NCI-H1048 (cell line): ENCODE results near the gene TSHR.
"Not testable (repeated sequence)": the region's sequence is repeated elsewhere in the genome, so short reads cannot be mapped to it uniquely, and the experiment has no call there.

Experiments
- DNase-seq: peaks from one replicate; lab custom pipeline; 2025; lab: John Stamatoyannopoulos, UW

The TSHR gene

DNA sequence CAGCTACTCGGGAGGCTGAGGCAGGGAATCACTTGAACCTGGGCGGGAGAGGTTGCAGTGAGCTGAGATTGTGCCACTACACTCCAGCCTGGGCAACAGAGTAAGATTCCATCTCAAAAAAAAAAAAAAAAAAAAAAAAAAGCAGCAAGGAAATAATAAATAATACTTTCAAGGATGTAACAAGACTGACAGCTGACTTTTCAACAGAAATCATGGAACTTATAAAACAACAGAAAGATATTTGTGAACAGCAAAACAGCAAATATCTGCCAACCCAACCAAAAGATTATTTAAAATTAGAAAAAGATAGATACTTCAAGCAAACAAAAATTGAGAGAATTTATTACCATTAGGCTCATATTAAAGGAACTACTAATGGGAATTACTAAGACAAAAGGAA is 115.1 kb downstream of the TSHR start:
- DNase-seq = no peak

DNA sequence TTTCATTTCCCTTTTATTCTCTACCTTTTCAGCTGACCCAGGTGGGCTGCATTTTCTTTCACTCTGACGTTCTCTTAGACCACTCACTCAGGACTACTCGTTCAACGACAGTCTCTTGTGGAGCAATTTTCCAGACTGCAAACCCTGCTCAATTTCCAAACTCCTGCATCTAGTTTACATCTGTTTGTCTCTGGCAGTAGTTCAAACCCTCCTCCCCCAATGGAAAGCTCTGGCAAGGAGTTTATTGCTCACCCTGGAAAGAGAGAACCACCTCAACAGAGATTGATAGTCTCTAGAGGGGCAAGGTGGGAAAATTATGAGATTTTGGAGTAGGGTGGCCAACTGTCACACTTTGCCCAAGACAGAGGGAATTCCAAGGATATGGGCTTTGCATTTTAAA is 130.2 kb downstream of the TSHR start:
- DNase-seq = no peak

DNA sequence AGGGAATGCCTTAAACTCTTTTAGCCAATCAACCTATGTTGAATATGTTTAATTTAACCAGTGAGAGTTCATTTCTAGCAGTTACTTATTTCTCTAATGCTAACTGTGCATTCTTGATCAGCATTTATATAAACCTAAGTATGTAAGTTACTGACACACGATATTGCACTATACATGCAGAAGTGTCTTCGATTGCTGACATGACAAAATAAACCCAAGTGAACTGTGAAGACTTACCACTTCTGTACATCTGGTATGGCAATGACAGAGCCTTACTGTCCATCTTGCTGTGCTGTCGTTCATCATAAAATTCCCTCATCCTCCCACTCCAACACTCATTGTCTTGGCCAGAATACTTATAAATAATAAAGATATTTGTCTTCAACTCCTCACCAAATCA is 131.8 kb downstream of the TSHR start:
- DNase-seq = no peak

DNA sequence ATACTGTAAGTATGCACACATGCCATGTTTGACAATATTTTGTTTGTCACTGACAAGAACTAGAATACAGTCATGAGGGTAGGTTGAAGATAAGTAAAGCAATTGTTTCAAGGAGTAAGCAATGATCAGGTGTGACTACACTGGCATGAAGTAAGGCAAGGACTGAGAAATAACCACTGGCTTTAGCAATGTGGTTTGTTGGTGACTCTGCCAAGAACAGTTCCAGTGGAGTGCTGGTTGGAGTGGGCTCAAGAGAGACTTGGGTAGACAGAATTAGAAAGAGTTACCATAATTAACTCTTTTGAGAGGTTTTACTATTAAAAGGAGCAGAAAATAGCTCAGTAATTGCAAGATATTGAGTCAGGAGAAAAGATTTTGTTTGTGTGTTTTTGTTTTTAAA is 135.7 kb downstream of the TSHR start:
- no peak for DNase-seq

DNA sequence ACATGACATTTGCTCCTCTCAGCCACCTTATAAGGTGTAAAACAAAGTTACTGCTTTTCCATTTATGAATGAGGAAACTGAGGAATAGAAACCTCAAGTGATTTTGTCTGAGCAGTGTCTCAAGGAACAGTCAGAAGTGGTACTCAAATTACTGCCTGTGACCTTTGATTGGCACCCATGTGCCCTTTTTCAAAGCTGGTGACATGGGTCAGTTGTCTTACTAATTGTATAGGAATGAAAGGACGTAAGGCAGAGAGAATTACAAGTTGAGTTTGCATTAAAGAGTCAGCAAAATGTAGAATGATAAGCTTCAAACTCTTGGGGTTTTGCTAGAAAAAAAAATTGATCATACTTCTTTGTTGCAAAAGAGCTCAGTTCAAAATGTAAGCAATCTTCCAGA is 136.2 kb downstream of the TSHR start:
- DNase-seq = no peak

DNA sequence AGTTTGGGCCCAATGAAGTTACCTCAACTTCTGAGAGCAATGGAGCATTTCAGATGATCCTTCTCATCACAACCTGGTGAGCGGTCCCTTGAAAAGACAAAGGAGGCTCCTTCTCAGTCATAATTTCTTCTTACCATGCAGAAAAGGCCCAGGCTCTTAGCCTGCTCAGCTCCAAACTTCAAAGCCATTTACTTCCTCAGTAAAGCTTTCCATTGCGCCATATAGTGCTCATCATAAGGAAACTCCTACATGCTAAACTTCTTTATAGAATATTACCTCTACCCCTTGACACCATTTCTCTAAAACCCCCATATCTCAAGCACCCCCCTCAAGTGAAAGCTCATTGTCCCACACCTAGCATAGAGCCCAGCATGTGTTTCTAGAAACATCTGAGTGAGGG is 138.2 kb downstream of the TSHR start:
- no peak for DNase-seq

DNA sequence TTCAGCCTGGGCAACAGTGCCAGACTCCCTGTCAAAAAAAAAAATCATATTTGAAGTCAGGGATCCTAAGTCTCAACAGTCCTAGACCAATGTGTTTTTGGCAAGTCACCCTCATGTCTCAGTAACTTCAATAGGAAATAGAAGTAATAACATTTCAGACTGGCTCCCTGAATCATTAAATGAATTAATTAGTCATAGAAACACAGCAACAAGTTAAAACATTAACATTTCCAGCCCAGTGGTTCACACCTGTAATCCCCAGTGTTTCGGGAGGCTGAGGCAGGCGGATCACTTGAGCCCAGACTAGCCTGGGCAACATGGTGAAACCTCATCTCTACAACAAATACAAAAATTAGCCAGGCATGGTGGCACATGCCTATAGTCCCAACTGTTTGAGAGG is 140.1 kb downstream of the TSHR start:
- DNase-seq = no peak

DNA sequence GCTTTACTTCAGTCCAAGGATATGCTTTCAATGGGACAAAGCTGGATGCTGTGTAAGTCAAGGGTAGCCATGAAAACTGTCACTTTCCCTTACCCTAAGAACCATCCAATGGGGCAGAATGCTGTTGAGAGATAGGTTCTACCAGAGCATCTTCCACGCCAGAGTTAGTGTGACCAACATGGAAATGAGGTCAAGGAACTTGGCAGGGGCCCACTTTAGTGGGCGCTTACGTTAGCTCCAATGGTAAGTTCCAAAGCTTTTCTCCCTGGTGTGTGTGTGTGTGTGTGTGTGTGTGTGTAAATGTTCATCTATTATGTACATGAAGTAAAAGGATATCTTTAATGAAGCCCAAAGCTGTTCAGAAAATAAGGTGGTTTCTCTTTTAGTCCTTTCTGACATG is 141.2 kb downstream of the TSHR start:
- DNase-seq = no peak

DNA sequence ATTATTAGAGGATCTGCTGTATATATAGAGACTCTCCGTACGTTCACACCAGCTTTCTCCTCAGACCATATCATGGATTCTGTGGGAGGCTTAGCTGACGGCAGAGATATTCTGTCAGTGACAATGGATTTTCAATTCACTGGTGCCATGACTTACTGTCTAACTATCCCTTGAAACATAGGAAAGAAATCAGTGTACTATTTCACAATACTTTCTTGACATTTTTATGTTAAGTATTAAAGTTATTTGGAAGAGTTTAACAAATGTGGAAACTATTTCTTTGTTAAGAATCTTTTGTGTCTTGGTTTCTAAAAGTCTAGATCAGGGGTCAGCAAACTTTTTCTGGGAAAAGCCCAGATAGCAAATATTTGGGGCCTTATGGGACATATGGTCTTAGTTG is 146.8 kb downstream of the TSHR start:
- no peak for DNase-seq

DNA sequence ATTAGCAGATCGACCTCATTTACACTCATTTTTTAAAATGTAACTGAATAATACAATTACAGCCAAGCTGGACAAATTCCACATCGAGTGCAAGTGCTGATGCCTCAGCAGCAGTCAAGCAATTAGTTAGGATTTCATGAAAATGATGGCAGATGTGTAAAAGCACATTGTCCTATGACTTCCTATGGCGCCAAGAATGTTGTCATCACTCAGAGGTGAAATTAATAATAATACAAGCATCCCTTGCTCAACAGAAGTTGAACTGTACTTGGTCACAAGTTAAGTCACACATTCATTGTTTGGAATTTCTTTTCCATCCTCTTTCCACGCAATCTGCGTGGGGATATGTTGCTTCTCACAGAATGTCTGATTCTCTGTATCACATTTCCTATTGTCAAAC is 148.0 kb downstream of the TSHR start:
- DNase-seq = no peak

DNA sequence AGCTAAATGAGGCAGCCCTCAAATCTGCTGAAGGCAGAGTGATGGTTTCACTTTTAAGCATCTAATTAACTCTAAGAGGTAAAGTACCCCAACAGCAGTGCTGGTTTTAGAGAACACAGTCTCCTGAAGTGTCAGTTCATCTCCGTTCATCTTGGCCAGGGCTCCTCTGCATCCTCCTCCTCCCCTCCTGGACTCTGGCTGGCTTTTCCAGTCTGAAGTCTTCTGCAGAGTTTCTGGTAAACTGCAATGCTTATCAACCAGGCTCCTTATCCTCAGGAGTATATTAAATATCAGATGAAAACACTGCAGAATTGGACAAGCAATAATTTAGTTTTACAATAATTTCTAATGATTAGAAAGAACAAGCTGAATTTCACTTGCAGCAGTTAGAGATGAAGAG is 150.0 kb downstream of the TSHR start:
- no peak for DNase-seq

DNA sequence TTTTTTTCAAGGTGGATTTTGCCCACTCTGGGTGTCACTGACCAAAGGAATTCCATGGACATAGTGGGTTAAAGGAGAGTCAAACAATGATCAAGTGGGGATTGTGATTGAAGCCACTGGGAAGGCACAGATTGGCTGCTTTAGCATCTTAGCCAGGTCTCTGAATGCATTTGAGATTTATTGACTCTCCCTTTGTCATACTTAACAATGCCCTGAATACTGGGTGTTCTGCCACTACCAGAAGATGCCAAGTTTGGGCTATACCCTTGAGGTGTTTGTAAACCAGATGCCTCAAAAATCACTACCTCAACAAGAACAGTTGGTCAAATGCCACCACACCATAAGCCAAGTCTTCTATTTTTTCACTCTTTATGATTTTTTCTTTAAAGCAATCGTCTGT is 150.5 kb downstream of the TSHR start:
- DNase-seq = no peak

DNA sequence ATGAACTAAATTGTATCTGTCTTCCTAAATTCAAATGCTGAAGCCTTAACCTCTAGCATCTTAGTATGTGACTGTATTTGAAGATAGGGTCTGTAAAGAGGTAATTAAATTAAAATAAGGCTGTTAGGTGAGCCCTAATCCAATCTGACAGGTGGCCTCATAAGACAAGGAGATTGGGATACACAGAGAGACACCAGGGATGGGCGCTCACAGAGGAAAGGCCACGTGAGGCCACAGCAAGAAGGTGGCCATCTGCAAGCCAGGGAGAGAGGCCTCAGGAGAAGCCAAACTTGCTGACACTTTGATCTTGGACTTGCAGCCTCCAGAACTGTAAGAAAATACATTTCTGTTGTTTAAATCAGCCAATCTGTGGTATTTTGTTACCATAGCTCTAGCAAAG is 154.8 kb downstream of the TSHR start:
- DNase-seq = no peak

DNA sequence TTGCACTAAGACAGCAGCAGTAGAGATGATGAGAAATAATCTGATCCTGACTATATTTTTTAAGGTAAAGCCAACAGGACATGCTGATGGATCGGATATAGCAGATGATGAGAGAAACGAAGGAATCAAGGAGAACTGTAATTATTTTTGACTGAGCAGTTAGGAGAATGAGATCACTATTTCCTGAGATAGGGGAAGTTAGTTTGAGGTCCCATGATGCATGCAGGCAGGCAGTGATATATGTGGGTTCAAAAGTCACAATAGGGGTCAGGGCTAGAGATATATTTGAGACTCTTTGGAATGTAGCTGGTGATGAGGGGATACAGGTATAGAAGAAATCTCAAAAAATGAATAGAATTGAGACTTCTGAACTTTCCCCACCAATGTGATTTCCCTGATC is 157.8 kb downstream of the TSHR start:
- no peak for DNase-seq

DNA sequence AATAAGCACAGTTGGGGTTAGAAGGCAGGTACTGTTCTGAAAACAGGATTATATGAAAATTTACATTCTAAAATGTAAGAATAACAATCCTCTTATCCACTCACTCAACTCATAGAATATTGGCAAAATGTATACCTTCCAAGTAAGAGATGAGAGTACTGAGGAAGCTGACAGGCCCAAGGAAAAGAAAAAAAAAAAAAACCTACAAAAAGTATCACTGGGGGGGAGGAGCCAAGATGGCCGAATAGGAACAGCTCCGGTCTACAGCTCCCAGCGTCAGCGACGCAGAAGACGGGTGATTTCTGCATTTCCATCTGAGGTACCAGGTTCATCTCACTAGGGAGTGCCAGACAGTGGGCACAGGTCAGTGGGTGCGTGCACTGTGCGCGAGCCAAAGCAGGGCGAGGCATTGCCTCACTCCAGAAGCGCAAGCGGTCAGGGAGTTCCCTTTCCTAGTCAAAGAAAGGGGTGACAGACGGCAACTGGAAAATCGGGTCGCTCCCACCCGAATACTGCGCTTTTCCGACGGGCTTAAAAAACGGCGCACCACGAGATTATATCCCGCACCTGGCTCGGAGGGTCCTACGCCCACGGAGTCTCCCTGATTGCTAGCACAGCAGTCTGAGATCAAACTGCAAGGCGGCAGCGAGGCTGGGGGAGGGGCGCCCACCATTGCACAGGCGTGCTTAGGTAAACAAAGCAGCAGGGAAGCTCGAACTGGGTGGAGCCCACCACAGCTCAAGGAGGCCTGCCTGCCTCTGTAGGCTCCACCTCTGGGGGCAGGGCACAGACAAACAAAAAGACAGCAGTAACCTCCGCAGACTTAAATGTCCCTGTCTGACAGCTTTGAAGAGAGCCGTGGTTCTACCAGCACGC is 158.8 kb downstream of the TSHR start:
- not testable (repeated sequence) for DNase-seq

DNA sequence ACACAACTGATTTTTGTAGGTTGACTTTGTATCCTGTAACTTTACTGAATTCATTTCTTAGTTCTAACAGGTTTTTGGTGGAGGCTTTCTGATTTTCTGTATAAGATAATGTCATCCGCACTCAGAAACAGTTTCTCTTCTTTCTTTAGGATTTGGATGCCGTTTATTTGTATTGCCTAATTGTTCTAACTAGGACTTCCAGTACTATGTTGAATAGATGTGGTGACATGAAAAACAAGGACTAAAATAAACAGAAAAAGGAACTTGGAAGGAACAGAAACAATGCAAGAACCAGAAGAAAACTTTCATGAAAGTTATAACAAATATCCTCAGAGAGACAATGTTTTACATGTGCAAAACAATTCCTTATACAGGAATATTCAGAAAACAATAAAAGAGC is 165.1 kb downstream of the TSHR start:
- DNase-seq = no peak

DNA sequence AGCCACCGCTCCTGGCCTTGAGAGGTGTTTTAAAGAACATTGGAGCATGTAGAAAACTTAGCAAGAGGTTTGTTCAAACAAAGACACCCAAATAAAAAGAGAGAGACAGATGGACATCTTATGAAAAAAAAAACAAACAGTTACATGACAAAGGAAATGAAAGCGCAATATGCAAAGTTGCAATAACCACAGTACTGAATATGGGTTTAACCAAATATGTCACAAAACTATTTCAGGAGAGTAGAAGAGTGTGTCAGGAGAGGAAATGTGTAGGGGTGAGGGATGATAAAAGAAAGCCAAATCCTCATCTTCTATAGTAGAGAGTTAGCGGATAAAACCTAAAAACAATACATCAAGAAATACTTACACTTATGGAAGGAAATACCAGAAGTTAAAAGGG is 166.9 kb downstream of the TSHR start:
- DNase-seq = no peak

DNA sequence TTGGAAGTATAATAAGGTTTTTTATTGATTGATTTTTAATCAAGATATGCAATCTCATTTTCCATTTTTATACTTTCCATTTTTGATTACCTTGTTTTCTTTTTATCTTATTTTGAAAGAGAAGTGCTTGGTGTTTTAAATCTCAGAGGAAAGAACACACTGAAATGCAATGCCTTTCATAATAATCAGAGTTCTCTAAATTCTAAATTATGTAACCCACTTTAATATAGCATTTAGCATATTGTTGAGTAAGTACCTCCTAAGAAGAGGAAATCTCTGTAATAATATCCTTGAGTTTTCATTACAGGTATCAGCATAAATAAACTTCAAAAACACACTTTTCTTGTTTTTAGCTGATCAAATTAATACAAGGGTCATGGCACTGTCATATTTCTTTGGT is 168.4 kb downstream of the TSHR start:
- no peak for DNase-seq

DNA sequence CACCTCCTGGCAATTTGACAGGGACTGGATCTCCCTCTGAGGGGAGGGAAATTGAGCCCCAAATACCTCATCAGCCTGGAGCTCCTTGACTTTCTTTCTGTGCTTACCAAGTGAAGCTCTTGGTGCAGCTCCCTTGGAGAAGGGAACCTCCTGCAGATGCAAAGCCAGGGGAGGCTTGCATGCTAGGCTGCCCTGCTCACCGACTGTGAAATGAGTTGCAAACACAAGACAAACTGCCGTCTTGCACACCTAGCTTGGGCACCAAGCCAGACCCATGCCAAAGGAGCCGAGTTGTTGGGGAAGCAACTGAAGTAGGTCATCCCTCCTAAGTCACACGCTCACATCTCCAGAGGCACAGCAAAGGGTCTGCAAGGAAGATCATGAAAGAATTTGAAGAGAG is 170.1 kb downstream of the TSHR start:
- DNase-seq = no peak

DNA sequence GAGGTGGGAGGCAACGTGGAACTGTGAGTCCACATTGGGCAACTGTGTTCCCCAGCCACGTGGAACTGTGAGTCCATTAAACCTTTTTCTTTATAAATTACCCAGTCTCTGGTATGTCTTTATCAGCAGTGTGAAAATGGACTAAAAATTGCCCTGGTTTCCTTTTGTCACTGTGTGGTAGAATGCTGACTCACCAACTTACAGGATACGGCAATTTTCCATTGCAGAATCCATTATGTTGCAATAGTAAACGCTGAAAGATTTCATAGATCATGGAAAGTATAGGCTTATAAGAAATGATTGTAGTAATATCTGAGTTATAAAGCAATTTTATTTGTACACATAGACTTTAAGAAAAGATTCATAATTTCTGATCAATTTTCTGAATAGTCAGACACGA is 172.4 kb downstream of the TSHR start:
- no peak for DNase-seq

DNA sequence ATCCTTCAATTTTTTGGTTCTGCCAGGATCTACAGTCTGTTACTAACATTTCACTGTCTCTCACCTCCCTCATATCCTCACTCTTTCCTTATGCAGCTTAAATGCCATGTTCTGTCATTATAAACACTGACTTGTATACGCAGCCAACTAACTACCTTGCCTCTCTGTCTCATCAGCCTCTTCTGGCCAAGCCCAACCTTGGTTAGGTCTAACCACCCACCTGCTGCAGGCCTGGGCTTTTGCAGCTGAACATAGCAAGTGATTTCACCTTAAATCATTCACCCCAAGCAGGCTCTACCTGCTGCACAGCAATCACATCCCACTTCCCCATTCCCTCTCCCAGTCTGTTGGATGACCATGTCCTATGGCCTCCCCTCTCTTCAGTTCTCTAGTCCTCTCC is 173.8 kb downstream of the TSHR start:
- no peak for DNase-seq

DNA sequence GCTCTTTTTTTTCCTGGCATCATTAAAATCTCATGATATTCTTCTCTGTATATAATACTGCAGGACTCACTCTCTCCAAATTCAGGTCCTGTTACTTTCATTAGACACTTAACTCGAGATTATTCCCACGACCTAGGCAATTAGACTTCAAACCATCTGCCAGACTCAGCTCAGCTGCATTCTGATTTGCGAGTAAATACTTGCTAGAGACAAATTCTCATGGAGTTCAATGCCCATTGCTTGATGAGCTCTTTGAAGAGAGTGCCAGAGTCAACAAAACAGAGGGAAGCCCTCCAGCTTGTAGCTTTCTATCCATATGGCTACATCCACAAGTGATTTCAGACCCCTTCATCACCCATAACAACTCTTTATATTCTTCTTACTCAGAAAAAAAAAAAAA is 177.0 kb downstream of the TSHR start:
- no peak for DNase-seq

DNA sequence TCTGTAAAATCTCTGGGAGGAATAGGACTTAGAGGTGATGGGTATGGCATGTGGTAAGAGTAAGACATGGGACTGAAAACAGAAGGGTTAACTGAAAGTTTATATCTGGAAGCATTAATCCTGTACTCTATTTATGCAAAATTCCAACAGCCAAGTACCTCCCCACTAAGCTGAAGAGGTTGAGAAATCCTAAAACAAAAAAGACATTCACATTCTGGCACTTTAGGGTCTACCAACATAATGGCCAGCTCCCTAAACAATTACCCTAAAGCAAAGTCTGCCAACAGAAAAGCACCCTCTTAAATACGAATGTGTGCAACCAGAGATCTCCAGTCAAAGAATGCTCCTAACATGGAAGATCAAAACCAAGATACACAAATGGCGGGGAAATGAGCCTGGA is 178.0 kb downstream of the TSHR start:
- DNase-seq = no peak

DNA sequence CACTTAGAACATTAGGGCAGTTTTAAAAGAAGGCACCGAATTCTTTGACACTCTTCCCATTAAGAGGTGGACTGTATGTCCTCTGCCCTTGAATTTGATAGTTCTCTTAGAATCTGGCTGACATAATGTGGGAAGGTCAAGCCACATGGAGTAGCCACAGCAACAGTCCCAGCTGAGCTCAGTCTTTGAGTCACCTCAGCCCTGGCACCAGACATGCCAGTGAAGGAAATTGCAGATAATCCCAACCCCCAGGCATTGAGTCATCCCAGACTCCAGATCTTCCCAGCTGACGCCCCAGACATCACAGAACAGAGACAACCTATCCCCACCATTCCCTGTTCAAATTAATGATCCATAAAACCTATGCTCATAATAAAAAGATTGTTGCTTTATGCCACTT is 181.9 kb downstream of the TSHR start:
- DNase-seq = no peak
